Hematopoietic multipotent progenitor cell treated with erythropoietin and hydrocortisone succinate and interleukin-3 and kit ligand, for 17 days (in vitro differentiated cells): ENCODE data around the gene EPHB3.

ENCODE experiments used
- DNase-seq: peaks from one replicate; pipeline ENCODE4 v3.0.0-alpha.2; 2015; ENCODE audit warnings: low spot score

The EPHB3 gene

GRCh38 chr3:184626923-184627322 is 65.3 kb downstream of the EPHB3 start:
- no peak for DNase-seq

GRCh38 chr3:184629555-184630160 is 68.1 kb downstream of the EPHB3 start:
- DNase-seq = no peak

- DNase-seq = no peak
These were observed 69.4 kb downstream of the EPHB3 start for GRCh38 chr3:184630861-184631471.

GRCh38 chr3:184631472-184631861 is 69.9 kb downstream of the EPHB3 start:
- DNase-seq = no peak
